A172 (cell line): ENCODE results near the gene DUSP2. TPM values are rescaled to one million over a fixed set of nuclear protein-coding genes. Genes with fewer than 3 reads are reported as not detected.

Source experiments
- DNase-seq: peaks from one replicate; pipeline ENCODE4 v3.0.0-alpha.2; 2015; ENCODE audit warnings: low spot score
- total RNA-seq: library from RNA; depleted of rRNA; stranded (reverse); fragments of >200 nt; shearing (Covaris generic); gene quantifications from 2 replicates; pipeline ENCODE4 v1.2.3, GENCODE V29; 2014

DUSP2 gene
- total RNA-seq, 1 experiment from 2014 or later, result 0.05 TPM

- DNase-seq, result no peak
Measured at GRCh38 chr2:96131813-96132745, 13.2 kb downstream of the DUSP2 start.

- no peak for DNase-seq
Measured at GRCh38 chr2:96131152-96131812, 14.0 kb downstream of the DUSP2 start.

- no peak for DNase-seq
Measured at GRCh38 chr2:96130483-96130882, 14.8 kb downstream of the DUSP2 start.

GRCh38 chr2:96129528-96130120 lies 15.6 kb downstream of the DUSP2 start:
- DNase-seq, result no peak

- no peak for DNase-seq
Measured at GRCh38 chr2:96128456-96128855, 16.8 kb downstream of the DUSP2 start.

- no peak for DNase-seq
Measured at GRCh38 chr2:96124406-96125265, 20.6 kb downstream of the DUSP2 start.

- DNase-seq, result no peak
Measured at GRCh38 chr2:96123936-96124335, 21.3 kb downstream of the DUSP2 start.

GRCh38 chr2:96123290-96123689 lies 21.9 kb downstream of the DUSP2 start:
- DNase-seq, result no peak

- DNase-seq, result no peak
Measured at GRCh38 chr2:96122391-96122790, 22.8 kb downstream of the DUSP2 start.

- no peak for DNase-seq
Measured at GRCh38 chr2:96121414-96121813, 23.8 kb downstream of the DUSP2 start.

GRCh38 chr2:96120991-96121390 lies 24.2 kb downstream of the DUSP2 start:
- no peak for DNase-seq

- DNase-seq, result no peak
Measured at GRCh38 chr2:96120091-96120720, 25.0 kb downstream of the DUSP2 start.

GRCh38 chr2:96119389-96119751 lies 25.9 kb downstream of the DUSP2 start:
- DNase-seq, result no peak

- DNase-seq, result no peak
Measured at GRCh38 chr2:96118698-96119388, 26.4 kb downstream of the DUSP2 start.

- DNase-seq, result no peak
Measured at GRCh38 chr2:96117701-96118588, 27.3 kb downstream of the DUSP2 start.

GRCh38 chr2:96116879-96117533 lies 28.2 kb downstream of the DUSP2 start:
- no peak for DNase-seq

- DNase-seq, result no peak
Measured at GRCh38 chr2:96116424-96116878, 28.8 kb downstream of the DUSP2 start, which contains the start of gene ADRA2B. TSS of gene ADRA2B (minus strand) at chr2:96116571. CDS start at chr2:96116149, 422 bp downstream.

GRCh38 chr2:96115631-96116423 lies 29.4 kb downstream of the DUSP2 start:
- DNase-seq, result no peak
